Measurements from ENCODE around the gene MSMO1.

Gene MSMO1

GRCh38 chr4:165360041-165360695 is 32.7 kb downstream of the MSMO1 start:
- ATAC-seq (ENCODE audit: insufficient read depth, low read depth) (no peak), DNase-seq (no peak)
- Histone ChIP-seq H3K4me1 (ENCODE audit: insufficient read depth, low read length) (no peaks in the 10 kb centered on the region), H4K20me1 (ENCODE audit: insufficient read depth, low read length) (no peaks in the 10 kb centered on the region), H3K27me3 (ENCODE audit: insufficient read depth, low read length, poor library complexity) (peaks cover 22% of the 10 kb centered on the region), H3K36me3 (ENCODE audit: insufficient read depth, low read length) (no peaks in the 10 kb centered on the region), H3K27ac (ENCODE audit: low read length) (no peak overlapping the region), H3K4me3 (ENCODE audit: low read depth in 1 of 2, low read length in 2 of 2) (no peak overlapping the region), H3K9me3 (ENCODE audit: insufficient read depth, low read length, severe bottlenecking) (no peaks in the 10 kb centered on the region), H3K79me2 (ENCODE audit: insufficient read depth, low read length) (no peaks in the 10 kb centered on the region), H2AFZ (ENCODE audit: low read depth, low read length) (no peak overlapping the region), H3K9ac (ENCODE audit: low read depth, low read length) (no peak overlapping the region), H3K4me2 (ENCODE audit: insufficient read depth, low read length) (no peak overlapping the region)
- TF ChIP-seq CTCF (IDR thresholded peaks at IDR 0.05; ENCODE audit: borderline replicate concordance, extremely low read depth, low read length, poor library complexity, severe bottlenecking) (no peak), EZH2 (IDR thresholded peaks at IDR 0.05; ENCODE audit: borderline replicate concordance, low read depth, low read length, severe bottlenecking) (no peak)

GRCh38 chr4:165360985-165361670 is 33.7 kb downstream of the MSMO1 start:
- Histone ChIP-seq H4K20me1 (ENCODE audit: insufficient read depth, low read length) (no peaks in the 10 kb centered on the region), H3K9me3 (ENCODE audit: insufficient read depth, low read length, severe bottlenecking) (no peaks in the 10 kb centered on the region), H2AFZ (ENCODE audit: low read depth, low read length) (no peak overlapping the region), H3K4me2 (ENCODE audit: insufficient read depth, low read length) (no peak overlapping the region), H3K36me3 (ENCODE audit: insufficient read depth, low read length) (no peaks in the 10 kb centered on the region), H3K27me3 (ENCODE audit: insufficient read depth, low read length, poor library complexity) (peaks cover 24% of the 10 kb centered on the region), H3K79me2 (ENCODE audit: insufficient read depth, low read length) (no peaks in the 10 kb centered on the region), H3K9ac (ENCODE audit: low read depth, low read length) (no peak overlapping the region), H3K4me1 (ENCODE audit: insufficient read depth, low read length) (no peaks in the 10 kb centered on the region), H3K27ac (ENCODE audit: low read length) (no peak overlapping the region), H3K4me3 (ENCODE audit: low read depth in 1 of 2, low read length in 2 of 2) (no peak overlapping the region)
- TF ChIP-seq EZH2 (IDR thresholded peaks at IDR 0.05; ENCODE audit: borderline replicate concordance, low read depth, low read length, severe bottlenecking) (no peak), CTCF (IDR thresholded peaks at IDR 0.05; ENCODE audit: borderline replicate concordance, extremely low read depth, low read length, poor library complexity, severe bottlenecking) (no peak)
- no peak for ATAC-seq (ENCODE audit: insufficient read depth, low read depth)
- no peak for DNase-seq

- DNase-seq (no peak), ATAC-seq (ENCODE audit: insufficient read depth, low read depth) (no peak)
- H3K4me3 ChIP-seq (ENCODE audit: low read depth in 1 of 2, low read length in 2 of 2): no peak overlapping the region
- no peaks in the 10 kb centered on the region for H3K4me1 ChIP-seq (ENCODE audit: insufficient read depth, low read length)
- H4K20me1 ChIP-seq (ENCODE audit: insufficient read depth, low read length): no peaks in the 10 kb centered on the region
- H3K36me3 ChIP-seq (ENCODE audit: insufficient read depth, low read length): no peaks in the 10 kb centered on the region
- H3K27ac ChIP-seq (ENCODE audit: low read length): no peak overlapping the region
- TF ChIP-seq CTCF (IDR thresholded peaks at IDR 0.05; ENCODE audit: borderline replicate concordance, extremely low read depth, low read length, poor library complexity, severe bottlenecking) (no peak), EZH2 (IDR thresholded peaks at IDR 0.05; ENCODE audit: borderline replicate concordance, low read depth, low read length, severe bottlenecking) (no peak)
- peaks cover 24% of the 10 kb centered on the region for H3K27me3 ChIP-seq (ENCODE audit: insufficient read depth, low read length, poor library complexity)
- no peak overlapping the region for H3K9ac ChIP-seq (ENCODE audit: low read depth, low read length)
- no peaks in the 10 kb centered on the region for H3K79me2 ChIP-seq (ENCODE audit: insufficient read depth, low read length)
- no peak overlapping the region for H3K4me2 ChIP-seq (ENCODE audit: insufficient read depth, low read length)
- H2AFZ ChIP-seq (ENCODE audit: low read depth, low read length): no peak overlapping the region
- H3K9me3 ChIP-seq (ENCODE audit: insufficient read depth, low read length, severe bottlenecking): no peaks in the 10 kb centered on the region
Measured at GRCh38 chr4:165361810-165362209, 34.3 kb downstream of the MSMO1 start.

Measured in DND-41 (cell line).